Measurements from ENCODE around the gene NCR3LG1. TPM values are rescaled to one million over a fixed set of nuclear protein-coding genes. Genes with fewer than 3 reads are reported as not detected.

Gene NCR3LG1
- total RNA-seq, 2 experiments from 2014 or later = 7.7 to 23.0 TPM

DNA sequence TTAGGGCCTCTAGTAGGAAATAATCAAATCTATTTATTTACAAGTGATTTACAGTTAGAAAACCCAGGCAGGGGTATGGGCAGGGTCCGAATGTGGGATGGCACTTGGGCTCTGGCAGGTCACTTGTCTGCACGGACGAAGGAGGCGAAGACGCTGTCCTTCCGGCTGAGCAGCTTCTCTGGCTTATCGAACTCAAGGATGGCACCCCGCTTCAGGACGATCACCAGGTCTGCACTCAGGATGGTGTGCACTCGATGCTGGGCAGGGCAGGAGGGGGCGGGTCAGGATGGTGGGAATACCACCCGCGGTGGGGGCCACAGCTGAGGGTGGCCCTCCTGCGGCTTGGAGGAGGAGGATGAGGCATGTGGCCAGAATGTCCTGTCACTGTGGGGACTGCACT lies 41.3 kb downstream of the NCR3LG1 start:
- no peak overlapping the region for H3K4me3 ChIP-seq (ENCODE audit: low read depth, low read length, poor library complexity, severe bottlenecking)
- no peak overlapping the region for H2AFZ ChIP-seq (ENCODE audit: low read length)
- H3K9me2 ChIP-seq (ENCODE audit: insufficient read depth, low read length) = no peaks in the 10 kb centered on the region
- intact Hi-C loops (cut with micrococcal nuclease; ENCODE audit: unreplicated experiment) = no loop called here
- no peaks in the 10 kb centered on the region for H4K20me1 ChIP-seq (ENCODE audit: insufficient read depth, low read length)
- H3K4me2 ChIP-seq (ENCODE audit: low read length) = peak overlapping the region; percentile 74
- H3K79me2 ChIP-seq (ENCODE audit: insufficient read depth, low read depth, low read length) = no peaks in the 10 kb centered on the region
- BruUV-seq (replicated peaks) = no TSS peak
- H3K4me1 ChIP-seq (ENCODE audit: insufficient read depth, low read length, poor library complexity, severe bottlenecking) = peaks cover 49% of the 10 kb centered on the region
- POLR2A ChIA-PET = interaction anchor here (2.7 kb wide), 1 partner anchor 8 kb away, joined by 10 read pairs; no protein-coding TSS in a partner anchor
- CTCF ChIA-PET (ENCODE audit: unreplicated experiment) = no interaction called here
- no peaks in the 10 kb centered on the region for H3K36me3 ChIP-seq (ENCODE audit: insufficient read depth, low read length)
- peak overlapping the region; percentile 80 for H3K27ac ChIP-seq (ENCODE audit: low read depth, low read length, poor library complexity, severe bottlenecking)
- no peak for DNase-seq (ENCODE audit: low spot score)
- no peaks in the 10 kb centered on the region for H3K9me3 ChIP-seq (ENCODE audit: low read length)
- TF ChIP-seq, protein P1, sequence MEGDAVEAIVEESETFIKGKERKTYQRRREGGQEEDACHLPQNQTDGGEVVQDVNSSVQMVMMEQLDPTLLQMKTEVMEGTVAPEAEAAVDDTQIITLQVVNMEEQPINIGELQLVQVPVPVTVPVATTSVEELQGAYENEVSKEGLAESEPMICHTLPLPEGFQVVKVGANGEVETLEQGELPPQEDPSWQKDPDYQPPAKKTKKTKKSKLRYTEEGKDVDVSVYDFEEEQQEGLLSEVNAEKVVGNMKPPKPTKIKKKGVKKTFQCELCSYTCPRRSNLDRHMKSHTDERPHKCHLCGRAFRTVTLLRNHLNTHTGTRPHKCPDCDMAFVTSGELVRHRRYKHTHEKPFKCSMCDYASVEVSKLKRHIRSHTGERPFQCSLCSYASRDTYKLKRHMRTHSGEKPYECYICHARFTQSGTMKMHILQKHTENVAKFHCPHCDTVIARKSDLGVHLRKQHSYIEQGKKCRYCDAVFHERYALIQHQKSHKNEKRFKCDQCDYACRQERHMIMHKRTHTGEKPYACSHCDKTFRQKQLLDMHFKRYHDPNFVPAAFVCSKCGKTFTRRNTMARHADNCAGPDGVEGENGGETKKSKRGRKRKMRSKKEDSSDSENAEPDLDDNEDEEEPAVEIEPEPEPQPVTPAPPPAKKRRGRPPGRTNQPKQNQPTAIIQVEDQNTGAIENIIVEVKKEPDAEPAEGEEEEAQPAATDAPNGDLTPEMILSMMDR (conservative IDR thresholded peaks at IDR 0.05; ENCODE audit: low read length) = no peak
- TF ChIP-seq EZH2phosphoT487 (IDR thresholded peaks at IDR 0.05; ENCODE audit: borderline replicate concordance, low read depth, low read length) = no peak

DNA sequence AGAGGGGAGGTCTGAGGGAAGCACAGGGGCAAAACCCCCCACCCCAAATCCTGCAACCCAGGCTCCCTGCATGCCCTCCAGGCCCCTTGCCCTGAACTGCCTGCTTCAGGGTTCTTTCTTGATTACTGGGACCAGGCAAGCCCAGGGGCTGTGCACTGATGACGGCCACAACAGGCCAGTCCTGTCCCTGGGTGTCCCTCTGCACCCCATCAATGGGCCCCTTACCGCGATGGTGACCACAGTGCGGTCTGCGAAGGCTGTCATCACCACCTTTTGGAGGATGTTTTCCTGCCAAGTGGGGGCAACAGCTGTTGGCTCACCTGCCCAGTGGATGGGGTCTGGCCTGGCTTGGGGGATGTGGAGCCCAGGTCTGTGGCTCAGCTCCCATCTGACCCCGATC lies 41.9 kb downstream of the NCR3LG1 start:
- H4K20me1 ChIP-seq (ENCODE audit: insufficient read depth, low read length) = no peaks in the 10 kb centered on the region
- no peak overlapping the region for H3K4me3 ChIP-seq (ENCODE audit: low read depth, low read length, poor library complexity, severe bottlenecking)
- DNase-seq (ENCODE audit: low spot score) = no peak
- CTCF ChIA-PET (ENCODE audit: unreplicated experiment) = no interaction called here
- no peaks in the 10 kb centered on the region for H3K9me3 ChIP-seq (ENCODE audit: low read length)
- H3K4me1 ChIP-seq (ENCODE audit: insufficient read depth, low read length, poor library complexity, severe bottlenecking) = peaks cover 48% of the 10 kb centered on the region
- no peak overlapping the region for H3K4me2 ChIP-seq (ENCODE audit: low read length)
- TF ChIP-seq, protein P1 (conservative IDR thresholded peaks at IDR 0.05; ENCODE audit: low read length) = no peak
- no peak for TF ChIP-seq EZH2phosphoT487 (IDR thresholded peaks at IDR 0.05; ENCODE audit: borderline replicate concordance, low read depth, low read length)
- BruUV-seq (replicated peaks) = no TSS peak
- POLR2A ChIA-PET = interaction anchor here (0.6 to 2.7 kb wide), 2 partner anchors 7 to 154 kb away, joined by 3 to 10 read pairs; partner anchors contain the start of gene OTOG
- H2AFZ ChIP-seq (ENCODE audit: low read length) = no peak overlapping the region
- no peak overlapping the region for H3K27ac ChIP-seq (ENCODE audit: low read depth, low read length, poor library complexity, severe bottlenecking)
- no peaks in the 10 kb centered on the region for H3K79me2 ChIP-seq (ENCODE audit: insufficient read depth, low read depth, low read length)
- intact Hi-C loops (cut with micrococcal nuclease; ENCODE audit: unreplicated experiment) = no loop called here
- no peaks in the 10 kb centered on the region for H3K36me3 ChIP-seq (ENCODE audit: insufficient read depth, low read length)
- H3K9me2 ChIP-seq (ENCODE audit: insufficient read depth, low read length) = no peaks in the 10 kb centered on the region

GRCh38 chr11:17394743-17395390 lies 43.3 kb downstream of the NCR3LG1 start:
- no peaks in the 10 kb centered on the region for H3K36me3 ChIP-seq (ENCODE audit: insufficient read depth, low read length)
- TF ChIP-seq, protein P1 (conservative IDR thresholded peaks at IDR 0.05; ENCODE audit: low read length) = no peak
- TF ChIP-seq EZH2phosphoT487 (IDR thresholded peaks at IDR 0.05; ENCODE audit: borderline replicate concordance, low read depth, low read length) = no peak
- no peaks in the 10 kb centered on the region for H4K20me1 ChIP-seq (ENCODE audit: insufficient read depth, low read length)
- H3K9me2 ChIP-seq (ENCODE audit: insufficient read depth, low read length) = no peaks in the 10 kb centered on the region
- CTCF ChIA-PET (ENCODE audit: unreplicated experiment) = no interaction called here
- H3K4me3 ChIP-seq (ENCODE audit: low read depth, low read length, poor library complexity, severe bottlenecking) = no peak overlapping the region
- no peak overlapping the region for H3K4me2 ChIP-seq (ENCODE audit: low read length)
- no peak overlapping the region for H3K27ac ChIP-seq (ENCODE audit: low read depth, low read length, poor library complexity, severe bottlenecking)
- POLR2A ChIA-PET = no interaction called here
- no peaks in the 10 kb centered on the region for H3K79me2 ChIP-seq (ENCODE audit: insufficient read depth, low read depth, low read length)
- no peak overlapping the region for H2AFZ ChIP-seq (ENCODE audit: low read length)
- intact Hi-C loops (cut with micrococcal nuclease; ENCODE audit: unreplicated experiment) = no loop called here
- no peak for DNase-seq (ENCODE audit: low spot score)
- H3K9me3 ChIP-seq (ENCODE audit: low read length) = no peaks in the 10 kb centered on the region
- no TSS peak for BruUV-seq (replicated peaks)
- H3K4me1 ChIP-seq (ENCODE audit: insufficient read depth, low read length, poor library complexity, severe bottlenecking) = peaks cover 42% of the 10 kb centered on the region
